ENCODE measurements around the gene FREM2. TPM values are rescaled to one million over a fixed set of nuclear protein-coding genes. Genes with fewer than 3 reads are reported as not detected.

The FREM2 gene
- total RNA-seq, 4 donors from 2014 or later, result 32.0 to 54.6 (median 46.2) TPM

- H3K9me3 ChIP-seq, result no peaks in the 10 kb centered on the region
- intact Hi-C loops (cut with DNase I), result no loop called here
- WGBS, 2 donors, result 85 to 90% methylated on average over 6 of the region's 6 CpGs
Measured at GRCh38 chr13:38914070-38914469, 227.2 kb downstream of the FREM2 start.

GRCh38 chr13:38921081-38921480 lies 234.2 kb downstream of the FREM2 start:
- Histone ChIP-seq H3K27me3 (no peaks in the 10 kb centered on the region), H3K4me1 (no peaks in the 10 kb centered on the region), H3K4me3 (replicated peaks in 1 of 3) (no peak overlapping the region), H3K9me3 (no peaks in the 10 kb centered on the region), H3K36me3 (no peaks in the 10 kb centered on the region), H3K27ac (no peak overlapping the region)
- no peak for TF ChIP-seq POLR2A (IDR thresholded peaks at IDR 0.05)
- TF ChIP-seq, protein P1, sequence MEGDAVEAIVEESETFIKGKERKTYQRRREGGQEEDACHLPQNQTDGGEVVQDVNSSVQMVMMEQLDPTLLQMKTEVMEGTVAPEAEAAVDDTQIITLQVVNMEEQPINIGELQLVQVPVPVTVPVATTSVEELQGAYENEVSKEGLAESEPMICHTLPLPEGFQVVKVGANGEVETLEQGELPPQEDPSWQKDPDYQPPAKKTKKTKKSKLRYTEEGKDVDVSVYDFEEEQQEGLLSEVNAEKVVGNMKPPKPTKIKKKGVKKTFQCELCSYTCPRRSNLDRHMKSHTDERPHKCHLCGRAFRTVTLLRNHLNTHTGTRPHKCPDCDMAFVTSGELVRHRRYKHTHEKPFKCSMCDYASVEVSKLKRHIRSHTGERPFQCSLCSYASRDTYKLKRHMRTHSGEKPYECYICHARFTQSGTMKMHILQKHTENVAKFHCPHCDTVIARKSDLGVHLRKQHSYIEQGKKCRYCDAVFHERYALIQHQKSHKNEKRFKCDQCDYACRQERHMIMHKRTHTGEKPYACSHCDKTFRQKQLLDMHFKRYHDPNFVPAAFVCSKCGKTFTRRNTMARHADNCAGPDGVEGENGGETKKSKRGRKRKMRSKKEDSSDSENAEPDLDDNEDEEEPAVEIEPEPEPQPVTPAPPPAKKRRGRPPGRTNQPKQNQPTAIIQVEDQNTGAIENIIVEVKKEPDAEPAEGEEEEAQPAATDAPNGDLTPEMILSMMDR (IDR thresholded peaks at IDR 0.05), result no peak
- DNase-seq, result no peak
- intact Hi-C loops (cut with DNase I), result no loop called here
- 40 to 74% methylated on average over 2 of the region's 2 CpGs for WGBS, 2 donors

More at GRCh38 chr13:38914070-38914469, 227.2 kb downstream of the FREM2 start:
- Histone ChIP-seq H3K27me3 (no peaks in the 10 kb centered on the region), H3K27ac (no peak overlapping the region), H3K36me3 (no peaks in the 10 kb centered on the region), H3K4me1 (no peaks in the 10 kb centered on the region), H3K4me3 (replicated peaks in 1 of 3) (no peak overlapping the region)
- no peak for DNase-seq
- TF ChIP-seq, protein P1 (IDR thresholded peaks at IDR 0.05), result no peak
- no peak for TF ChIP-seq POLR2A (IDR thresholded peaks at IDR 0.05)

DNA sequence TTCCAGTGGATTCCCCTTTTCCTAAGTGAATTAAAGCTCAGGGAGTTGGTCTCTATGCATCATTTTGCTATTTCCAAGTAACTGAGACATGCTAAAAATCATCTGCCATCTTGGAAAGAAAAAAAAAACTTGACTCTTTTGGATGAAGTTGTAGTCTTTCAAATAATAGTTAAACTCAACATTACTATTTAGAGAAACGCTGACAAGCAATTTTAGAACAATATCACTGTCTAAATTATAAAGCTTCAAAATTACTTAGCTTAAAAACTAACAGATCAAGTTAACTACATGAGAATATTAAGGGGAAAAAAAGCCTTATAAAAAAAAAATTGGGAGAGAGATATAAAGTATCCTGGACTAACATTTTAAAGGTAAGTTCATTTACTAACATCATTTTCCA lies 235.3 kb downstream of the FREM2 start:
- Histone ChIP-seq H3K27me3 (no peaks in the 10 kb centered on the region), H3K9me3 (no peaks in the 10 kb centered on the region), H3K4me1 (no peaks in the 10 kb centered on the region), H3K27ac (no peak overlapping the region), H3K4me3 (replicated peaks in 1 of 3) (no peak overlapping the region), H3K36me3 (no peaks in the 10 kb centered on the region)
- intact Hi-C loops (cut with DNase I), result no loop called here
- no peak for DNase-seq
- no peak for TF ChIP-seq POLR2A (IDR thresholded peaks at IDR 0.05)
- TF ChIP-seq, protein P1 (IDR thresholded peaks at IDR 0.05), result no peak
- WGBS, 2 donors, result 85 to 94% methylated on average over 1 of the region's 1 CpG

GRCh38 chr13:38933786-38934185 lies 246.9 kb downstream of the FREM2 start:
- intact Hi-C loops (cut with DNase I), result no loop called here
- H3K27me3 ChIP-seq, result no peaks in the 10 kb centered on the region
- TF ChIP-seq POLR2A (IDR thresholded peaks at IDR 0.05), result no peak
- TF ChIP-seq, protein P1 (IDR thresholded peaks at IDR 0.05), result no peak
- no peak for DNase-seq
- H3K4me1 ChIP-seq, result no peaks in the 10 kb centered on the region
- no peaks in the 10 kb centered on the region for H3K9me3 ChIP-seq
- H3K4me3 ChIP-seq (replicated peaks in 1 of 3), result no peak overlapping the region
- no peaks in the 10 kb centered on the region for H3K36me3 ChIP-seq
- H3K27ac ChIP-seq, result no peak overlapping the region

Small RNA genes within 50 kb of the gene (small RNA-seq; reads per million reads assigned to genes)
- gene PLA2G12AP2 (not detected), gene RNU6-56P (not detected)
